SIG-M5 (cell line): ENCODE measurements around the gene ZNF473.

Experiments used
- DNase-seq: peaks from one replicate; lab custom pipeline; 2025; lab: John Stamatoyannopoulos, UW

ZNF473 gene

DNA sequence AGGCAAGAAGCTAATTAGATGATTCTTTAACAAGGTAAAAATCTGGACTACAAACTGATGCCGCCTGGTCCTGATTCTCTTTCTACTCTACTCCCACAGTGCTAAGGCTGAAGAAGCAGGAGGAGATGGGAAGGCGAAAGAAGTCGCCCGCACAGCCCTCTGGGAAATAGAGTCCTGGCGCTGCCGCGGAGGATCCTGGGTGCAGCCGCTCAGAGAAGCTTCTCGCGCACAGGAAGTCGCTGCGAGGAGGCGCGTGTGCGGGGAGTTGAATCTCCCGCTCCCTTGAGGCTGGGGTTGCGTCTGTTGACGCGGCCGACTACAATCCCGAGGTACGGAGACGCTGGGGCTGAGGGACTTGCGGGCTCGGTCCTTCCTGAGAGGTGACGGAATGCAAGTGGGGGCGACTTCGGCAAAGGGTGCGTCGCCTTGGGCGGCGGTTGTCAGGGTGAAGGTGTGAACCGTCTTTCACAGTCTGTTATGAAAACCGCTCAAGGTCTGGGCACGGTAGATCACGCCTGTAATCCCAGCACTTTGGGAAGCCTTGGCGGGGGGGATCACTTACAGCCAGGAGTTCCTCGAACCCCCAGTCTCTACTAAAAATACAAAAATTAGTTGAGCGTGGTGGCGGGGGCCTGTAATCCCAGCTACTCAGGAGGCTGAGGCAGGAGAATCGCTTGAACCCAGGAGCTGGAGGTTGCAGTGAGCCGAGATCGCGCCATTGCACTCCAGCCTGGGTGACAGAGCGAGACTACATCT is at the start of gene ZNF473:
Gene ZNF473, plus strand, starts transcription at position 212 of the 756 bp plus-strand sequence. CDS start 5,078 bp downstream, outside the sequence.
- peak; percentile 70 for DNase-seq

DNA sequence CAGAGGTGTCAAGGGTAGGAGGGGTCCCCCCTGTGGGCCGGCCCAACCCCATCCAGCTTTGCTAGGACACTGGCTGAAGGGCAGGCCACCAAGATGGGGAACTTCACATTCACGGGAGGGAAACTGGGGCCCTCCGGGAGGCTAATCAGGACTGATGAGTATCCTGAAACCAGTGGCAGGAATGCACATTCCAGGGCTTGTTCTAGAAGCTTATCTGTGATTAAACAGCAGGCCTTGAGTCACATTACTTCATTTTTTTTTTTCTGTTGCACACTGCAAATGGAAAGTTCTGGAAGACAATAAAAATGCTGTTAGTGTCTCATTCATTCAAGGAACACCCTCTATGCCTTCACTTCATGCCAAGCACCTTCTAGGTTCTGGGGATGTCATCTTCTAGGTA is 49.3 kb upstream of the ZNF473 start:
- DNase-seq: no peak

DNA sequence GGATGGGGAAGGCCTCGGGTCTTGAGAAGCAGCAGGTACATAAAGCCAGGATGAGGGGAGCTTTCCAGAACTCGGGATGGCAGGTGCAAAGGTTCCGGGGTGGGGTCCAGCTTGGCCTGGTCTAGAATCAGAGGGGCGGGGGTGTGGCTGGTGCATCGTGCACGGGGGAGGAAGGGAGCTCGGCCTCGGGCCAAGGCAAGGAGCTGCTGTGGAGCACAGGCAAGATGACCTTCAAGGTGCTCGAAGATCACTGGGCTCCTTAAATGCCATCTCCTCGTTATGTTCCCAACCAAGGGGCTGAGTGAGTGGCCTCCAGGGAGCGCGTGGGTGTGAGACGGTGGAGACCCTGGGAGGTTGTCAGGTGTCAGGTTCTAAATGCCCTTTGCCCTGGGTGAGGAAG is 48.7 kb upstream of the ZNF473 start:
- DNase-seq: no peak

DNA sequence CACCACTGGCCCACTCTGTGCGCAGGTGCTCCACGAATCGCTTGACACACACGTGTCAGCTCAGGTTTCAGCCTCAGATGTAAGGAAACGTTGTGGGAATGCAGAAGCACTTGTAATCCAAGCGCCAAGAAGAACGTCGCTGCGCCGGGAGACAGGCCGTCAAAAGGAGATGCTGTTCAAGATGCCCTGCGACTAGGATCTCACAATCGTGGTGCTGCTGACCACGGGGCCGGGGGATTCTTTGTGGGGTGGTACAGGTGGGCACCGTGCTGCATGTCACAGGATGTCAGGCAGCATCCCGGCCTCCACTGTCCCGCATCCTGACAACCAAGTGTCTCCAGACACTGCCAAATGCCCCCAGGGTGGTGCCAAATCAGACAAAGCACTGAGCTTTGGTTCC is 47.9 kb upstream of the ZNF473 start:
- no peak for DNase-seq

DNA sequence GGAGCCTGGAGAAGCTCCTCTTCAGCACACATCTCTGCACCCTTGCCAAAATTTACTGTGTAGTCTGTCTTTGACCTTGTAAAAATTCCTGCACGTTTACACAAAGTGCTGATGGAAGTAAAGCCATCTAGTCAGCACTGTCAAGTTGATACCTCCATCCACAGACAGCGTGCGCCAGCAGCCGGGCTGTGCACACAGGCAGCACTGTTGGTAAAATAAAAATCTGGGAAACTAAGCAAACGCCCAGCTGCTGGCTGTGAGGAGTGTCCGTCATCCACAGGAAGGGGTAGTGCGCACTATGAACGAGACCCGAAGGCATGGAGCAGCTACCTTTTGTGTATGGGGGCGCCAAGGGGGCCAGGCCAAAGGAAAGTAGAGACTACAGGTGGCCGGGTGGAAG is 47.5 kb upstream of the ZNF473 start:
- no peak for DNase-seq

DNA sequence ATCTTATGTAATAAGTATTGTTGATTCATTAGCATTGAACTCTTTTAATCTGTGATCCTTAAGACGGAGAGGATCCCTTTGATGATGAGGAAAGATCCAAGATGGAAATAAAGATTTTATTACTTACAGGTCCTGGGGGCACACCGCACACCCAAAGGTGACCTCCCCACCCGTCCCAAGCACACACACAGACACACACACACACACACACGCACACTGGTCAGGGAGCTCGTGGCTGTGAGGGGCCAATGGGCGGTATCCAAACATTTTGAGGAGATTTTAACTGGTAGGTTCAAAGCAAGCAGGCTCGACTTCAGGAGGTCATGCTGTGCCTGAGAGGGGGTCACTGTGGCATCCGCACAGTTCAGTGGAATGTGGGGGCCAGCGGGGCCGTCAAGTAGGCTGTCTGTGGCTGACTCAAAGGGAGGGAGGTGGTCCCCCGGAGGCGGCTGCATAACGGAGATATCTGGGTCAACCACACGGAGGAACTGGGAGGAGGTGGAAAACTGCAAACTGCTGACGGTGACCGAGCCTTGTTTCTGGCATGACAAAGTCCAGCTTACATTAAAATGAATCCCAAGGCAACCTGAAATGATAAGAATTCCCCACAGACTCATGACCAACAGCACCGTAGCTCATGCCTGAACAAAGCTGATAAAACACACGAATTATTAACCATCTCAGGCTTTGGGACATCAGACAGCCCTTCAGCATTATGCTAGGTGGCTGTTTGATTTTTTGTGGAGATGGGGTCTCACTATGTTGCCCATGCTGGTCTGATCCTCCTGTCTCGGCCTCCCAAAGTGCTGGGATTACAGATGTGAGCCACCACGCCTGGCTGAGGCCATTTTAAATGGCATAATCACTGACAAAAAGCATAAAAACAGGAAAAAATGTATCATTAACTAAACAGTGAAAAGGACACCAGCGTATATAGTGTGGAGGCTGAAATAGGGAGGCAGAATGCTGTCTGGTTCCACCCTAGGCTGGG is 43.9 kb upstream of the ZNF473 start:
- no peak for DNase-seq

DNA sequence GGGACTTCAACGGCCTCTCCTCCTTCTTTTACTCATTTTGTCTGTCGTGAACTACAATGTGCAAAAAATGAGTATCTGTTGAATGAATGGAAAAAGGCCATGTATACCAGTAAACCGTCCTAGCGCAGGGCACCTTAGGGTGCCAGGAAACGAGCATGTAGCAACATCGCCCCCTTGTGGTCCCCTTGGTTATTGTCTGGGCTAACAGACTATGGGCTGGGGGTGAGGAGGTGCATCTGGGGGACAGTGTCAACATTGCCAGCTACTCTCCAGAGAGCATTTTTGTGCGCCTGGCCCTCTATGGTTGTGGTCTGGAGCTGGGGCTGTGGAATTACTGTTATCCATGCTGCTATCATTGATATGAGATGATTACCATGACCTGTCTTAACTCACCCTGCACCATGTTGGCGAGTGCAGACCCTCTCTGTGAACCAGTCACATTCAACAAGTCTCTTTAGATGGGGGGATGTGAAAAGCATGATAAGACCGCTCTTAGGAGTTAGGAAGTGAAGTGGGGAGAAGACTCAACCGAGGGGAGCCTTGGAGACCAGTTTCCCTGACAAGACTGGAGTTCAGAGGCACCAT is 42.1 kb upstream of the ZNF473 start:
- DNase-seq: no peak

DNA sequence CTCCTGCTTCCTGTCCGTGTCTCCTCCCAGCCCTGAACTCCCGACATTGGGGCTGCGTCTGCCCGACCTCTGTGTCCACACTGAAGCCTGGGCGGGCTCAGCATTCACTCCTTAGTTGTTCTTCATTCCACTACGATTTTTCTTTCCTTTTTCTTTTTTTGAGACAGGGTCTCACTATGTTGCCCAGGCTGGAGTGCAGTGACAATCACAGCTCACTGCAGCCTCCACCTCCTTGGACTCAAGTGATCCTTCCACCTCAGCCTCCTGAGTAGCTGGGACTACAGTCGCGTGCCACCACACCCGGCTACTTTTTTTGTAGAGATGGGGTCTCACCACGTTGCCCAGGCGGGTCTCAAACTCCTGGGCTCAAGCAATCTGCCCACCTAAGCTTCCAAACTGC is 41.3 kb upstream of the ZNF473 start:
- no peak for DNase-seq

DNA sequence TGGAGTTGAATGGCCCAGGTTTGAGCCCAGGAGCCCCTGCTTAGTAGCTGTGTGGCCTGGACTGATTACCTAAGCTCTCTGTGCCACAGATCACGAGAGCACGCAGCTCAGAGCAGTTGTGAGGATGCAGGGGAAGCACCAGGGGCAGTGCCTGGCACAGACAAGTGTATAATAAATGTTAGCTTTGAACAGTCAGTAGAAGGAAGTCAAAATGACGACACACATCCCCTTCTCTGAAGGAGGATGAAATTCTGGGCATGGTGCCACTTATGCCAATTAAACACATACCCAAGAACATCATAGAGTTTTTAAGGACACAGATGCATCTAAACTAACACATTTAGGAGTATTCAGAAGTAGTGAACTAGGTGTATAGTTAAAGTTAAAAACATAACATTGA is 39.9 kb upstream of the ZNF473 start:
- DNase-seq: no peak

DNA sequence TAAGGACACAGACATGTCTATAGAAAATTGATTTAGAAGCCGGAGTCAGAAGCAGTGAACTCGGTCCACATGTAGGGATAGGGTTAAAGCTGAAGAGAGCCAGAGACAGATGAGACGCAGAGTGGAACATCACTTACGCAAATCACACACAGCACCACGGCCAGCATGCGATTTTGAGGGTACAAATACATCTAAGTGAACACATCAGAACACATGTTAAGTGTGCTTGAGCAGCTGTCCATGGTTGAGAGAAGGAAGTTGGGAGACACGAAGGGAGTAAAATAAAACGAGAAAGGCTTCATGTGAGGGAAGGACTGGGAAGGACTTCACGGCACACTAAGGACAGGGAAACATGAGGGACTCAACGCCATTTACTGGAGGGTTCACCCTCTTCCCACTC is 39.5 kb upstream of the ZNF473 start:
- DNase-seq: no peak

DNA sequence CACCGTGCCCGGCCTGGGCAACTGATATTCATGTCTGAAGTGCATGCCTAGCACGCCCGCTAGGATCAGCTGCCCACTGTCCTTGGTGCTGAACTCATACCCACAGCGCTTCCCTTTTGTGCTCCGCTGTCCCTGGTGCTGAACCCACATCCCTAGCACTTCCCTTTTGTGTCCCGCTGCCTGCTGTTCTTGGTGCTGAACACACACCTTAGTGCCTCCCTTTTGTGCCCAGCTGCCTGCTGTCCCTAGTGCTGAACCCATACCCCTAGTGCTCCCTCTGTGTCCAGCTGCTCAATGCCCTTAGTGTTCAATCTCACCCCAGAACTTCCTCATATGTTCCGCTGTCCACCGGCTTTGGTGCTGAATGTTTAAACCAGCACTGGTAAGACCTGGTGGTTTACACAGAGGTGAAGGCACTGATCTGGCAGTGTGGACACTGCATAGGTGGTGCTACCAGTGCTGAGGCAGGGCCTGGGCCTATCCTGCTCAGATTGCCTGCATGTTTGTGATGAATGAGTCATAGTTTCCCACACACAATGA is 38.6 kb upstream of the ZNF473 start:
- DNase-seq: peak; percentile 34

DNA sequence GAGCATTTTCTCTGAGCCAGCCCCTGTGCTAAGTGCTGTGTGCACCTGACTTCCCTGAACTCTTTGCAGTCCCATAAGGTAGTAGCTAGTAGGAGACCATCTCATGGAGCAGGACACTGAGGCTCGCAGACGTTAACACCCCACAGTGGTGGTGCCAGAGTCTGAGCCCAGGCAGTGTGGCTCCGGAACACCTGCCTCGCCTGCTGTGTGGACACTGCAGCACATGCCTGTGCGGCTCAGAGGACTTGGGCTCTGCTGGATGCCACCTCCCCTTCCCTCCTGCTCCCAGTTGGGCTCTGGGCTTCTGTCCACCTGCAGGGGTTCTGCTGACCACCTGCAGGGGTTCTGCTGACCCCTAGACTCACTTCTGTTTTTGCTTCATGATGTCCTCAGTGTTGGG is 37.8 kb upstream of the ZNF473 start:
- no peak for DNase-seq

DNA sequence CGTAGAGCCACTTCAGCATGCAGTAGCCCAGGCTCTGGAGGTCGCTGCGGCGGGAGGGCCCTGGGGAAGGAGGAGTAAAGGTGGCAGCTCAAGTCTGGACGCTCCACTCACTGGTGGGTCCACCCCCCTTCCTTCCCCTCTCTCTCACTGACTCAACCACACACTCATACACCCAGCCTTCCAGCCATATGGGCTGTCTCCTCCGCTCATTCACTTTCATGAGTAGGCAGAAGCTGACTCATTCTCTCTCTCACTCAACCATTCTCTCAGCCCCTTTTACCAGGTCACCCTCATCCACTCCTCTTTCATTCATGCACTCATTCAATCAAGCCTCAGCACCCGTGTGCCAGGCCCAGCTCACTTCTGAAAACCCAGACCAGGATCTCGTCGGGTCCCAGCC is 37.4 kb upstream of the ZNF473 start:
- no peak for DNase-seq

DNA sequence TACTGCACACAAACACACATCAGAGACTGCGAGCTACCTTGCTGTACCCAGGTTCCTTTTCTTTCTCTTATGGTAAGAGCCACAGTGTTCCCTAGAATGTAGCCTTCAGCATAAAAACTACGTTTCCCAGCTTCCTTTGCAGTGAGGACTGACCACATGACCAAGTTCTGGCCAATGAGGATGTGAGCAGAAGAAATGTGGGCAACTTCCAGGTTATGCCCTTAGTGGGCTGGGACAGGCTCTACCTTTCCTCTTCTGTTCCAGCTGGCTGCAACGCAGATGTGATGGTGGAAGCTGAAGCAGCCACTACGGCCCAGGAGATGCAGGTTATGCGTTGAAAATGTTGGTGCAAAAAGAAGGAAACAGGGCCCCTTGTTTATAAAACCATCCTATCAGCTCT is 28.1 kb upstream of the ZNF473 start:
- no peak for DNase-seq

DNA sequence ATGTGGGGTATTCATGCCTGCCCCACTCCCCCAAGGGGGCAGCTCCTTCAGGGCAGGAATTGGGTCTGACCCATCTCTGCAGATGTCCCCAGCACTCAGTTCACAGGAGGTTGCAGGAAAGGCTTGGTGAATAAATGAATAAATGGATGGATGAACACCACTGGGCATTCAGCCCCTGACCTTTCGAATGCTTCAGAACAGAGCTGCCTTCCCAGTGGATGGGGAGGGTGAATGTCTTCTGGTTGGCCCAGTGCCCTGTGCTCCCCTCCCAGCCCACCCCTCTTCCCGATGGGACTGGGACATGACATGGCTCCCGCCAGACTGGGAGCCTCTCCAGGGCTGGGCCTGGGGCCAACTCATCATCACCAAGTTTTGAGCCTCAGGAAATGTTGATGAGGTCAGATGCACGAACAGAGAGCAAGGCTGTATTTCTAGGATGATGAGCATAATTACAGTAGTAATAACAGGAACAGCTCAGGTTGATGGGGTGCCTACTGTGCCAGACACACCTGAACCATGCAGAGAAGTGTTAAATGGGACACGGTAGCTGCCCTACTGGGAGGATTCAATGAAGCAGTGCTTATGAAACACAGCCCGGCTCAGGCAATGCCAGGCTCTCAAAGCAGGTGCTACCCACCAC is 26.3 kb upstream of the ZNF473 start:
- DNase-seq: no peak

DNA sequence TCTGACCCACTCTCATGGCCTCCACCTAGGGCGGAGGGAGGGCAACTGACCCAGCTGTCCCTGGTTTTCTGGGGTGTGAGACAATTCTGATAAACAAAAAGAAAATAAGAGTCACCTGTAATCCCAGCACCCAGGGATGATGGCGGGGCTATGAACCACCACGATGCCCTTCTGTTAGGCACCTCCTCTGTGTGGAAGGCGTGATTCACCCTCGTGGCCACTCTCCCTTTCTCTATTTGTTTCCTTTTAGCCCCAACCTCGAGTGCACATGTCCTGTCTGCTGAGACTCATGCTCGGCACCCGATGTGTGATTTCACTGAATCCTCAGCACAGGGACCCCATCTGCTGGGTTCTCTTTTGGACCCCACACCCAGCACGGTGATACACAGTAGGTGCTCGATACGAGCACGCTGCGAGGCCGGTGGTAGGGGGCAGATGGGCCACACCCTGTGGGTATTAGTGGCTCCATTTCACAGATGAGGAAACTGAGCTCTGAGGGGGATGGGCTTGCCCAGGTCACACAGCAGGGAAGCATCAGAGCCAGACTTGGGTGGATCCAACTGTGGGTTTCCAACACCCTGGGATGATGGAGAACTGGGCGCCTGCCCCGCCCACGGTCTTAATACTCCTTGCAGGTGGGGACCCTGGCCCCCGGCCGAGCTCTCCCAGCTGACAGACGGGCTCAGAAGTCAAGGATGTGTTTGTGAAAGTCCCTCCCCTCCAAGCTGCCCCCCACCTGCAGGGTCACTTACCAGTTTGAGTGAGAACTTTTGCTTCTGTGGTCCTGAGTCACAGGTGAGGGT is 25.6 kb upstream of the ZNF473 start:
- DNase-seq: no peak

DNA sequence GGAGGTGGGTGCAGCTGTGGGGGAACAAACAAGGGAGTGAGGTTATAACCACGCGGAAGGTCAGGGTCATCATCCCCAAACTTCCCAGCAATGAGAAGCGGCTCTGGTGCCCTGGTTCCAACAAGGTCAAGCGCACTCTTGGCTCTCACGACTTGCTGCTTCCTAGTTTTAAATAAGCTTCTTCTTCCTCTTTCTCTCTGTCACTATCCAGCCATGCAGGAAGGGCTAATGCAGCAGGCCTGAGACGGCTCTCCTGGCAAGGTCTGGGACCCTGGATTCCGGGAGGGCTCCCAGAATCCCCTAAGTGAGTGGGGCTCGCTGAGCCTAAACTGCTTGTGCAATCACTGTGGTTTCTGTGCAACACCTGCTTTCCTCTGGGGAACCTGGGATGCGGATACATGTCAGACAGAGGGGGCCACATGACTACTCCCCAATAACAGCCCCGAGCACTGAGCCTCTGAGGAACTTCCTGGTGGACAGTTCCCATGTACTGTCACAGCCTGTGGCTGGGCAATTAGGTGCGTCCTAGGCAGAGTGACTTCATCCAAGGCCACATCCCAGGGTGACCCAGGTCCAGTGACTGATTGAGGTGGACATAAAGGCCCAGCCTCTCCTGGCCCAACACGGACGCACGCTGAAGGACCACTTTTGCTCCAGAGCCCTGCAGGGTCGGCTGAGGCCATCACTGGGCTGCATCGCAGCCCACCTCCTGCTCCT is 24.8 kb upstream of the ZNF473 start:
- DNase-seq: no peak

DNA sequence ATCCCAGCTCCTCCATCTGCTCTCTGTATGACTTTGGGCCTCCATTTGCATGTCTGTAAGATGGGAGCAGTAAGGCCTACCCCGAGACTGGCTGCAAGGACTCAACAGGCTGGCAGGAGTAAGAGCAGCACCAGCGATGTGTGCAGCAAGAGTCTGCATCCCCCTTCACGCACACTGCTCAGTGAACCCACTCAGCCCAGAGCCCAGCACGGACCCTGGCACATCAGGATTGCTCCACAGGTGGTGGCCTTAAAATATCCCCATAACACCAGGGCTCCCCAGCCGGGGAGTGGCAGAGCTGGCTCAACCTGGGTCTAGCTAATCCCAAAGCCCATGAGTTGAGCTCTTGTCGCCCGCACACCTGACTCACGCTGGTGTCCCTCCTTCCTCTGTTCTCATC is 24.0 kb upstream of the ZNF473 start:
- DNase-seq: no peak

DNA sequence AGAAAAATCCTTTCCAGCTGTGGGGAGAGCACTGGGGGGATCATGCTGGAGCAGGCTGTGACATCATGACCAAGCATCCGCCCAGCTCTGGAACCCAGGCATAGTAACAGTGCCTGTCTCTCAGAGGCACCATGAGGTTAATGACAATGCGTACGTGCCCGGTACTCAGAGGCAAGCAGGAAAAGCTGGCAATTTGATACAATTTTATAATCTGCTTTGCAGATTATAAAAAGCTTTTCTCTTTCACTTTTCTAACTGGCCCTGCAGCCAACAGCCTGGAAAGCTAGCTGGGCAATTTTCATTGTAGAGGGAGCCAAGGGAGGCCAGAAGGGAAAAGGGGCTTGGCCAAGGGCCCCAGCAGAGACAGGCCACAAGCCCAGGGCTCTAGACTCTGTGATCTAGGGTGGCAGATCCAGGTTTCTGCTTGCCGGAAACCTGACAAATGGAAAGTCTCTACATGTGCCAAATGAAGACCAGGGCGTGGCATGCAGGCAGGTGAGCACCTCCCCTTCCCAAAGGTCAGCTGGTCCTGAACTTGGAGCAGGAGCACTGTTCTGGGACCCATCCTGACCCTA is 23.3 kb upstream of the ZNF473 start:
- DNase-seq: no peak

DNA sequence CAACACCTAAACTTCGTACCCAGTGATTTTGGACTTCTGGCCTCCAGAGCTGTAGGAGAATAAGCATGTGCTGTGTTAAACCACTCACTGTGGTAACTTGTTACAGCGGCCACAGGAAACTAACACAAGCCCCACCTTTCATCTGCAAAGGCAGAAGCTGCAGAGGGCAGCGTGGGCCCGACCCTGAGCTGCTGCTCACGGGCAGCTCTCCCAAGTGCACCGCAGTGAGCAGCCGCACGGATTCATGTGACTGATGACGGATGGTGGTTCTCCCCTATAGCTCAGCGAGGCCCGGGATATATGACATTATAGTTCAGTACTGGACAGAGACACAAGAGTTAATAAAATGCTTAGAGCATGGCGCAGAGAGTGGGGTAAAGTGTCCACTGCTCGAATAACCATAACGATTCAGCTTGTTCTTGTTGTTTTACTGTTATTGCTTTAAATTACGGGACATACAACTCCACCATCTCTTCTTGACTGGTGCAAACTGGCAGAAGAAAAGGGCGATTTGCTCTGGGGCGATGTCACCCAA is 22.5 kb upstream of the ZNF473 start:
- DNase-seq: no peak
